IMR-90 (cell line): ENCODE results near the gene ASAH2. TPM values are rescaled to one million over a fixed set of nuclear protein-coding genes. Genes with fewer than 3 reads are reported as not detected.

ENCODE experiments used
- ATAC-seq: fragments of 200-7000 bp; cut with Tn5 transposase; 2 replicates; pipeline ENCODE4 v1.9.1; 2020; ENCODE audit warnings: low read depth, mild to moderate bottlenecking, moderate library complexity
- BruUV-seq: library from RNA; stranded (reverse); fragments of 400-500 nt; replicated peaks from 2 replicates; lab custom pipeline; 2021; lab: Mats Ljungman, UMichigan
- CTCF ChIA-PET: fragments of 300-600 bp; formaldehyde crosslinking; extraction: SDS; loops from one replicate; lab custom pipeline; 2021; ENCODE audit warnings: antibody characterized with exemption; lab: Yijun Ruan, JAX
- POLR2A ChIA-PET: fragments of 300-600 bp; sonication (Branson Sonifier 250); formaldehyde crosslinking; loops from one replicate; lab custom pipeline; 2022; ENCODE audit warnings: antibody characterized with exemption; ENCODE audit not compliant: unreplicated experiment; lab: Charles Lee
- DNase-seq: peaks from one replicate; pipeline ENCODE4 v3.0.0; 2013
- H2AFZ ChIP-seq: replicated peaks from 2 replicates; pipeline ENCODE3; 2013; ENCODE audit warnings: low read length, mild to moderate bottlenecking; ENCODE audit not compliant: poor library complexity
- H2AK5ac ChIP-seq: 2 replicates; pipeline ENCODE4 v1.6.1; 2013; ENCODE audit warnings: low read depth, low read length, inconsistent platforms
- H2AK9ac ChIP-seq: replicated peaks from 2 replicates; pipeline ENCODE3; 2013; ENCODE audit warnings: mild to moderate bottlenecking, low read depth, low read length, moderate library complexity; ENCODE audit not compliant: poor library complexity
- H2BK120ac ChIP-seq: 2 replicates; pipeline ENCODE4 v1.6.1; 2013; ENCODE audit warnings: low read depth, low read length, inconsistent platforms
- H2BK15ac ChIP-seq: 3 replicates; pipeline ENCODE4 v1.6.1; 2013; ENCODE audit warnings: low read depth, low read length, inconsistent platforms
- H2BK20ac ChIP-seq: 2 replicates; pipeline ENCODE4 v1.6.1; 2013; ENCODE audit warnings: low read depth, mild to moderate bottlenecking, inconsistent platforms, low read length, moderate library complexity
- H2BK5ac ChIP-seq: 2 replicates; pipeline ENCODE4 v1.6.1; 2013; ENCODE audit warnings: mild to moderate bottlenecking, low read depth, low read length, inconsistent platforms; ENCODE audit not compliant: poor library complexity, severe bottlenecking
- H3K14ac ChIP-seq: replicated peaks from 2 replicates; pipeline ENCODE4 v1.6.1; 2013; ENCODE audit warnings: low read depth, low read length, inconsistent platforms
- H3K18ac ChIP-seq: 2 replicates; pipeline ENCODE4 v1.6.1; 2013; ENCODE audit warnings: low read depth, low read length, control low read depth
- H3K23ac ChIP-seq: 2 replicates; pipeline ENCODE4 v1.6.1; 2013; ENCODE audit warnings: low read depth, low read length, inconsistent platforms
- H3K27ac ChIP-seq: 2 replicates; pipeline ENCODE4 v1.5.1; 2013; ENCODE audit warnings: mild to moderate bottlenecking, control low read depth, low read length; ENCODE audit not compliant: insufficient read depth
- H3K27me3 ChIP-seq: 2 replicates; pipeline ENCODE4 v1.6.1; 2013; ENCODE audit warnings: low read length; ENCODE audit not compliant: control insufficient read depth, insufficient read depth
- H3K36me3 ChIP-seq: 2 replicates; pipeline ENCODE4 v1.6.1; 2013; ENCODE audit warnings: low read length, mixed read lengths; ENCODE audit not compliant: control insufficient read depth, insufficient read depth
- H3K4ac ChIP-seq: 2 replicates; pipeline ENCODE4 v1.6.1; 2013; ENCODE audit warnings: low read depth, low read length, inconsistent platforms
- H3K4me1 ChIP-seq: 2 replicates; pipeline ENCODE4 v1.6.1; 2013; ENCODE audit warnings: low read length, mixed read lengths; ENCODE audit not compliant: control insufficient read depth, insufficient read depth
- H3K4me2 ChIP-seq: 2 replicates; pipeline ENCODE4 v1.6.1; 2013; ENCODE audit warnings: low read depth, mild to moderate bottlenecking, control low read depth, low read length, moderate library complexity
- H3K4me3 ChIP-seq: 2 replicates; pipeline ENCODE4 v1.5.1; 2013; ENCODE audit warnings: low read depth, mild to moderate bottlenecking, control low read depth, low read length, moderate library complexity; ENCODE audit not compliant: insufficient read depth
- H3K56ac ChIP-seq: 2 replicates; pipeline ENCODE4 v1.6.1; 2013; ENCODE audit warnings: low read length, inconsistent platforms; ENCODE audit not compliant: insufficient read depth; ENCODE audit errors: extremely low read depth
- H3K79me1 ChIP-seq, 2 experiments: 2 replicates each; pipeline ENCODE4 v1.6.1; 2013; ENCODE audit warnings: low read length in 2 of 2, inconsistent platforms in 1 of 2, low read depth in 1 of 2
- H3K9ac ChIP-seq: 2 replicates; pipeline ENCODE4 v1.6.1; 2013; ENCODE audit warnings: low read depth, low read length, control low read depth
- H3K9me1 ChIP-seq: 2 replicates; pipeline ENCODE4 v1.6.1; 2013; ENCODE audit warnings: low read length, inconsistent platforms; ENCODE audit not compliant: insufficient read depth
- H3K9me3 ChIP-seq: 2 replicates; pipeline ENCODE4 v1.6.1; 2013; ENCODE audit warnings: low read length; ENCODE audit not compliant: control insufficient read depth, insufficient read depth
- H4K20me1 ChIP-seq: 2 replicates; pipeline ENCODE4 v1.6.1; 2013; ENCODE audit warnings: low read length, inconsistent platforms; ENCODE audit not compliant: insufficient read depth
- H4K5ac ChIP-seq: 2 replicates; pipeline ENCODE4 v1.6.1; 2013; ENCODE audit warnings: mild to moderate bottlenecking, low read depth, low read length, control low read depth
- H4K8ac ChIP-seq, 2 experiments: 2 replicates each; pipeline ENCODE4 v1.6.1; 2013; ENCODE audit warnings: low read depth in 2 of 2, low read length in 2 of 2, control low read depth in 1 of 2, inconsistent platforms in 1 of 2
- H4K91ac ChIP-seq: 2 replicates; pipeline ENCODE4 v1.6.1; 2013; ENCODE audit warnings: low read depth, low read length, inconsistent platforms; ENCODE audit not compliant: insufficient read depth
- BHLHE40 ChIP-seq: fragments of 150-350 bp; IDR thresholded peaks from 2 replicates; pipeline ENCODE4 v1.6.1; 2016; ENCODE audit warnings: mild to moderate bottlenecking, low read depth, low read length
- CEBPB ChIP-seq: IDR thresholded peaks from 2 replicates; pipeline ENCODE4 v1.6.1; 2012; ENCODE audit warnings: low read depth, low read length, improper control_type of control experiment
- CHD1 ChIP-seq: IDR thresholded peaks from 2 replicates; pipeline ENCODE4 v1.6.1; 2012; ENCODE audit warnings: low read depth, low read length, improper control_type of control experiment
- FOS ChIP-seq: fragments of 150-350 bp; IDR thresholded peaks from 2 replicates; pipeline ENCODE4 v1.6.1; 2016; ENCODE audit warnings: low read depth, low read length
- MAFK ChIP-seq: IDR thresholded peaks from 2 replicates; pipeline ENCODE4 v1.6.1; 2012; ENCODE audit warnings: low read depth, low read length, improper control_type of control experiment
- MXI1 ChIP-seq: IDR thresholded peaks from 2 replicates; pipeline ENCODE4 v1.6.1; 2012; ENCODE audit warnings: low read depth, mild to moderate bottlenecking, low read length, moderate library complexity, borderline replicate concordance
- RAD21 ChIP-seq: IDR thresholded peaks from 2 replicates; pipeline ENCODE4 v1.6.1; 2012; ENCODE audit warnings: low read length, improper control_type of control experiment
- RCOR1 ChIP-seq: IDR thresholded peaks from 2 replicates; pipeline ENCODE4 v1.6.1; 2012; ENCODE audit warnings: mild to moderate bottlenecking, low read length, improper control_type of control experiment; ENCODE audit not compliant: insufficient replicate concordance
- RFX5 ChIP-seq: IDR thresholded peaks from 2 replicates; pipeline ENCODE4 v1.8.0; 2012; ENCODE audit warnings: low read depth, mild to moderate bottlenecking, low read length, moderate library complexity
- SMC3 ChIP-seq: fragments of 150-350 bp; IDR thresholded peaks from 2 replicates; pipeline ENCODE4 v1.6.1; 2016; ENCODE audit warnings: low read depth, mild to moderate bottlenecking, antibody characterized with exemption, low read length, moderate library complexity
- WGBS, 2 experiments: methylation state at CpG; one replicate each; pipeline versions ENCODE4 v1.1.5 to v1.1.7; 2013; ENCODE audit warnings: missing lambda C conversion rate in 2 of 2; ENCODE audit not compliant: insufficient read length in 1 of 2; ENCODE audit errors: extremely low coverage in 2 of 2; 5-methylcytosine and 5-hydroxymethylcytosine counted together
- dilution Hi-C: fragments of 300-500 bp; cut with HindIII; formaldehyde crosslinking; loops from one replicate; pipeline ENCODE4 v1.14.3; 2018; ENCODE audit warnings: low sequenced_read_pairs; ENCODE audit not compliant: unreplicated experiment
- in situ Hi-C: fragments of 300-500 bp; cut with MboI; formaldehyde crosslinking; loops from 3 replicates; pipeline ENCODE4 v1.14.3; 2019; ENCODE audit warnings: low sequenced_read_pairs, inconsistent platforms, mixed read lengths
- intact Hi-C: fragments of 100-400 bp; cut with micrococcal nuclease; formaldehyde crosslinking; loops from 2 replicates; pipeline ENCODE4 v1.10.0; 2022
- polyA plus RNA-seq, 3 experiments: library from polyadenylated mRNA; depleted of rRNA; stranded (reverse); fragments of >200 nt; gene quantifications; 2 replicates each; pipeline ENCODE4 v1.2.3, GENCODE V29; 2012; ENCODE audit warnings: low replicate concordance in 1 of 3
- total RNA-seq: library from RNA; depleted of rRNA; stranded (reverse); fragments of >200 nt; gene quantifications from 2 replicates; pipeline ENCODE4 v1.2.3, GENCODE V29; 2012

The ASAH2 gene
- total and polyA plus RNA-seq, 2 of the 4 experiments (the other 2 are of a cell fraction), result 0.18 to 0.31 TPM

DNA sequence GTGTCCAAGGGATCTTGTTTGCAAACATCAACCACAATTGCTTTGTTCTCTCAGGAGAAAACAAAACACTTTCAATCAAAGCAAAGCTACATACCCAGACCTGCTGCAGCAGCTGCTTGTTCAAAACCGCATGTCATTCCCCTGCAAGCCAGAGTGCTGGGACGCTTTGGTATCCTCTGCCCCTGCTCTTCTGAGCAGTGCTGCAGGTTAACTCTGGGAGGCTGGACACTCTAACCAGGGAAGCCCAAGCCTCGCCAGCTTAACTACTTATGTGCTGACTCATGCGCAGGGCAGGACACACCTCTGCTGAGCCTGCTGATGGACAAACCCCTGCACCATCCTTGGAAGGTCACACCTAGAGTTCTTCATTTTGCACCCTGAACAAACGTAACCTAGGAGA is 28.2 kb upstream of the ASAH2 start:
- TF ChIP-seq MAFK (no peak), FOS (no peak), SMC3 (no peak), RFX5 (no peak), BHLHE40 (no peak), MXI1 (no peak), RCOR1 (no peak), RAD21 (no peak), CEBPB (no peak), CHD1 (no peak)
- DNase-seq (no peak), ATAC-seq (0 out of 2 replicates have a peak, but pooled peaks have one; percentile 35)
- H3K4me1 ChIP-seq, result no peaks in the 10 kb centered on the region
- H2AK5ac ChIP-seq, result no peak overlapping the region
- peaks cover 34% of the 10 kb centered on the region for H3K27me3 ChIP-seq
- intact Hi-C loops, result no loop called here
- no peak overlapping the region for H3K23ac ChIP-seq
- no peak overlapping the region for H2AFZ ChIP-seq
- no peak overlapping the region for H2BK5ac ChIP-seq
- H3K36me3 ChIP-seq, result no peaks in the 10 kb centered on the region
- no peaks in the 10 kb centered on the region for H3K79me1 ChIP-seq
- WGBS, 2 experiments, result 17% methylated on average over 1 of the region's 5 CpGs; no CpG with 5 or more reads in 1 of the 2 experiments
- no TSS peak for BruUV-seq
- H3K4me2 ChIP-seq, result no peak overlapping the region
- CTCF ChIA-PET, result no interaction called here
- no peaks in the 10 kb centered on the region for H3K9me1 ChIP-seq
- H2BK20ac ChIP-seq, result no peak overlapping the region
- no peak overlapping the region for H2BK120ac ChIP-seq
- no peaks in the 10 kb centered on the region for H3K9me3 ChIP-seq
- H3K56ac ChIP-seq, result no peak overlapping the region
- H2AK9ac ChIP-seq, result no peak overlapping the region
- POLR2A ChIA-PET, result no interaction called here
- H3K9ac ChIP-seq, result no peak overlapping the region
- dilution Hi-C loops, result no loop called here
- H2BK15ac ChIP-seq, result no peak overlapping the region
- H4K20me1 ChIP-seq, result no peaks in the 10 kb centered on the region
- H3K18ac ChIP-seq, result no peak overlapping the region
- H4K91ac ChIP-seq, result no peak overlapping the region
- H3K4me3 ChIP-seq, result no peak overlapping the region
- no peak overlapping the region for H4K5ac ChIP-seq
- H3K14ac ChIP-seq, result no peak overlapping the region
- H3K4ac ChIP-seq, result no peak overlapping the region
- in situ Hi-C loops, result no loop called here
- H3K27ac ChIP-seq, result no peak overlapping the region
- no peak overlapping the region for H4K8ac ChIP-seq
